ENCODE results near the gene MRPS35.

Gene MRPS35

GRCh38 chr12:27756670-27757195, 46.1 kb downstream of the MRPS35 start:
- ATAC-seq (replicated peaks; ENCODE audit: extremely low read depth, poor library complexity, severe bottlenecking) (no peak), DNase-seq (ENCODE audit: low spot score in 2 of 2) (no peak)
- H3K27ac Mint-ChIP-seq (ENCODE audit: low read depth): no peak overlapping the region
- H3K4me3 Mint-ChIP-seq: no peak overlapping the region
- peaks cover 24% of the 10 kb centered on the region for H3K36me3 Mint-ChIP-seq (ENCODE audit: insufficient read depth)
- no peaks in the 10 kb centered on the region for H3K27me3 Mint-ChIP-seq
- no peaks in the 10 kb centered on the region for H3K9me3 Mint-ChIP-seq
- no peaks in the 10 kb centered on the region for H3K4me1 Mint-ChIP-seq

GRCh38 chr12:27762757-27763156, 52.1 kb downstream of the MRPS35 start:
- Mint-ChIP-seq H3K27me3 (no peaks in the 10 kb centered on the region), H3K4me1 (no peaks in the 10 kb centered on the region), H3K27ac (ENCODE audit: low read depth) (no peak overlapping the region), H3K4me3 (no peak overlapping the region), H3K9me3 (no peaks in the 10 kb centered on the region), H3K36me3 (ENCODE audit: insufficient read depth) (peaks cover 6% of the 10 kb centered on the region)
- no peak for DNase-seq (ENCODE audit: low spot score in 2 of 2)
- ATAC-seq (replicated peaks; ENCODE audit: extremely low read depth, poor library complexity, severe bottlenecking): no peak

DNA sequence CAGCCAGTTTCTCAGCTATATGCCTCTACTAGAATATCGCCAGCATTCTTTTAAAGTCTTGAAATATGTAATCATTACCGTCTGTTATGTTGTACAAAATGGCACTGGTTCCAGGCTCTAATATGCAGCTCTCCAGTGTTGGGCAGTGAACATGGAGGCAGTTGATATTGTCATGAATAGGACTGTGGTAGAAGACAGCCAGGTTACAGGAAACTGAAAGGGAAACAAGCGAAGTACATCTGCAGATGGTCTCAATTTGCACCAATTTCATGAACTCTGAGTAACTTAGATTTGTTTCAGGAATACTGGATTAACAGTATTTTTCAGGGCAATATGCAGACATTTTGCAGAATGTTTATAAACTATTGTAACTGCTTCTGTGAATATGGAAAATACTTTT, 56.0 kb downstream of the MRPS35 start:
- ATAC-seq (replicated peaks; ENCODE audit: extremely low read depth, poor library complexity, severe bottlenecking): no peak
- no peaks in the 10 kb centered on the region for H3K9me3 Mint-ChIP-seq
- no peak for DNase-seq (ENCODE audit: low spot score in 2 of 2)
- H3K27me3 Mint-ChIP-seq: no peaks in the 10 kb centered on the region
- no peak overlapping the region for H3K27ac Mint-ChIP-seq (ENCODE audit: low read depth)
- H3K4me3 Mint-ChIP-seq: no peak overlapping the region
- H3K36me3 Mint-ChIP-seq (ENCODE audit: insufficient read depth): no peaks in the 10 kb centered on the region
- no peaks in the 10 kb centered on the region for H3K4me1 Mint-ChIP-seq

GRCh38 chr12:27769142-27769673, 58.6 kb downstream of the MRPS35 start:
- Mint-ChIP-seq H3K4me3 (no peak overlapping the region), H3K27me3 (no peaks in the 10 kb centered on the region), H3K9me3 (no peaks in the 10 kb centered on the region), H3K36me3 (ENCODE audit: insufficient read depth) (no peaks in the 10 kb centered on the region), H3K27ac (ENCODE audit: low read depth) (no peak overlapping the region), H3K4me1 (peaks cover 6% of the 10 kb centered on the region)
- DNase-seq (ENCODE audit: low spot score in 2 of 2): no peak
- ATAC-seq (replicated peaks; ENCODE audit: extremely low read depth, poor library complexity, severe bottlenecking): no peak

DNA sequence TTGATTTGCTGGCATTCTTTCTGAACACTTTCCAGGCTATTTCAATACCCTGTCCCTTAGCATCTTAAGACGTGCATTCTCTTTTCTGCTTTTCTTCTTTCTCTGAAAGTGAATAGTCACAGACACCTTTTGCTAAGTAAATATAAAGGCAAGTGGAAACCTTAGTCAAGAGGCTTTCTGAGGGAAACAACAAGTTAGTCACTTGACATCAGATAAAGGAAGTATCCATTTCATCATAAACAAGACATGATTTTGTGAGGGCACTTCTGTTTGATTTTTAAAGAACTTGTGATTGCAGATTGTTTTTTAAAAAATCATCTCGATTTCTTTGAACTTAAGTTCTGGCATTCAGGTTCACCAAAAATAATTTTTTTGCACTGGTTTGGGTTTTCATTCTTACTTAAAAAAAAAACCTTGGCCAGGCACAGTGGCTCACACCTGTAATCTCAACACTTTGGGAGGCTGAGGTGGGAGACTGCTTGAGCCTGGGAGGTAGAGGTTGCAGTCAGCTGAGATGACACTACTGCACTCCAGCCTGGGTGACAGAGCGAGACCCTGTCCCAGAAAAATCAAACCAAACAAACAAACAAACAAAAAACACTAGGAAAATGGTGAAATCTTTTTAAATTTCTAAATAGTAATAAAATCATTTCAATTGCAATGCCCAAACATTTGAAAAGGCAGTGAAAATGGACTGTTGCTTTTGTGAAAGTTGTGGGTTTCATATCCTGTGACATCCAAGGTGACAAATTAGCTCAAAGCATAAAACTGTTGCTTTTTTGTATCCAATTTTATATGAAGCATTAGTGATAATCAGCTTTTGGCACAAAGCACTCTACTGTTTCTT, 61.1 kb downstream of the MRPS35 start:
- no peak overlapping the region for H3K27ac Mint-ChIP-seq (ENCODE audit: low read depth)
- DNase-seq (ENCODE audit: low spot score in 2 of 2) (no peak), ATAC-seq (replicated peaks; ENCODE audit: extremely low read depth, poor library complexity, severe bottlenecking) (no peak)
- H3K36me3 Mint-ChIP-seq (ENCODE audit: insufficient read depth): no peaks in the 10 kb centered on the region
- H3K9me3 Mint-ChIP-seq: no peaks in the 10 kb centered on the region
- no peak overlapping the region for H3K4me3 Mint-ChIP-seq
- H3K27me3 Mint-ChIP-seq: no peaks in the 10 kb centered on the region
- peaks cover 6% of the 10 kb centered on the region for H3K4me1 Mint-ChIP-seq

GRCh38 chr12:27772328-27773049, 61.9 kb downstream of the MRPS35 start:
- Mint-ChIP-seq H3K9me3 (no peaks in the 10 kb centered on the region), H3K36me3 (ENCODE audit: insufficient read depth) (no peaks in the 10 kb centered on the region), H3K4me3 (no peak overlapping the region), H3K4me1 (peaks cover 6% of the 10 kb centered on the region), H3K27ac (ENCODE audit: low read depth) (no peak overlapping the region), H3K27me3 (no peaks in the 10 kb centered on the region)
- ATAC-seq (replicated peaks; ENCODE audit: extremely low read depth, poor library complexity, severe bottlenecking) (no peak), DNase-seq (ENCODE audit: low spot score in 2 of 2) (no peak)

GRCh38 chr12:27777141-27777540, 66.5 kb downstream of the MRPS35 start:
- ATAC-seq (replicated peaks; ENCODE audit: extremely low read depth, poor library complexity, severe bottlenecking): no peak
- no peak overlapping the region for H3K27ac Mint-ChIP-seq (ENCODE audit: low read depth)
- H3K36me3 Mint-ChIP-seq (ENCODE audit: insufficient read depth): peaks cover 6% of the 10 kb centered on the region
- H3K9me3 Mint-ChIP-seq: no peaks in the 10 kb centered on the region
- no peak for DNase-seq (ENCODE audit: low spot score in 2 of 2)
- H3K4me1 Mint-ChIP-seq: peaks cover 26% of the 10 kb centered on the region
- H3K4me3 Mint-ChIP-seq: no peak overlapping the region
- no peaks in the 10 kb centered on the region for H3K27me3 Mint-ChIP-seq

DNA sequence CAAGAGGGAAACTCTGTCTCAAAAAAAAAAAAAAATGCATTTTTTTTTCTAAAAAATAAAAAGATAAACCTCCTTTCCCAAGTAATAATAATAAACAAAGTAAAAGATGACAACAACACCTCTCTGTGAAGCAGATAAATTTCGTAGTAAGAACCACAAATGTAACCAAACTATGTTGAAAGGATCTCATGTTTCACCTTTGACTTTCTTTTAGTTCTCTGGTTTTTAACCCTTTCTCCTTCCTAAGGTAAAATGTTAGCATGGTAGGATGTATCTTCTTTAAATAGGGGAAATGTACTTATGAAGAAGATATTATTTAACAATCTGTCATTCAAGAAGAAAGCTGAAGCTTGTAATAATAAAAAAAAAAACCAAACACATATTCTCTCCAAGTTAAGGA, 67.6 kb downstream of the MRPS35 start:
- peaks cover 31% of the 10 kb centered on the region for H3K4me1 Mint-ChIP-seq
- H3K27ac Mint-ChIP-seq (ENCODE audit: low read depth): no peak overlapping the region
- peak overlapping the region; percentile 83 for H3K4me3 Mint-ChIP-seq

GRCh38 chr12:27779416-27779919, 68.8 kb downstream of the MRPS35 start:
- peak overlapping the region; percentile 83 for H3K4me3 Mint-ChIP-seq
- peak; percentile 50 for ATAC-seq (replicated peaks; ENCODE audit: extremely low read depth, poor library complexity, severe bottlenecking)
- peaks cover 33% of the 10 kb centered on the region for H3K4me1 Mint-ChIP-seq
- no peak for DNase-seq (ENCODE audit: low spot score in 2 of 2)
- H3K9me3 Mint-ChIP-seq: no peaks in the 10 kb centered on the region
- H3K36me3 Mint-ChIP-seq (ENCODE audit: insufficient read depth): peaks cover 6% of the 10 kb centered on the region
- H3K27ac Mint-ChIP-seq (ENCODE audit: low read depth): no peak overlapping the region
- no peaks in the 10 kb centered on the region for H3K27me3 Mint-ChIP-seq

More for the DNA sequence above, 67.6 kb downstream of the MRPS35 start:
- no peak for DNase-seq (ENCODE audit: low spot score in 2 of 2)
- Mint-ChIP-seq H3K36me3 (ENCODE audit: insufficient read depth) (peaks cover 6% of the 10 kb centered on the region), H3K9me3 (no peaks in the 10 kb centered on the region), H3K27me3 (no peaks in the 10 kb centered on the region)
- no peak for ATAC-seq (replicated peaks; ENCODE audit: extremely low read depth, poor library complexity, severe bottlenecking)

- peak; percentile 47 to 51 for DNase-seq (ENCODE audit: low spot score in 2 of 2)
- Mint-ChIP-seq H3K36me3 (ENCODE audit: insufficient read depth) (peaks cover 7% of the 10 kb centered on the region), H3K4me3 (peak within 1 kb of the TSS; percentile 83), H3K9me3 (no peaks in the 10 kb centered on the region), H3K27ac (ENCODE audit: low read depth) (peak within 1 kb of the TSS; percentile 25), H3K27me3 (no peaks in the 10 kb centered on the region), H3K4me1 (peaks cover 38% of the 10 kb centered on the region)
- ATAC-seq (replicated peaks; ENCODE audit: extremely low read depth, poor library complexity, severe bottlenecking): peak; percentile 81
Measured at GRCh38 chr12:27779920-27780611, 69.4 kb downstream of the MRPS35 start, which contains the start of the genes KLHL42 and MANSC4. Gene KLHL42, plus strand, starts transcription at chr12:27780233. Its CDS starts 98 bp downstream, at chr12:27780331. Gene MANSC4, minus strand, starts transcription at chr12:27780236. Its CDS starts 8,960 bp downstream, at chr12:27771276.

- ATAC-seq (replicated peaks; ENCODE audit: extremely low read depth, poor library complexity, severe bottlenecking): peak; percentile 38
- Mint-ChIP-seq H3K27ac (ENCODE audit: low read depth) (peak overlapping the region; percentile 25), H3K36me3 (ENCODE audit: insufficient read depth) (peaks cover 7% of the 10 kb centered on the region), H3K4me1 (peaks cover 38% of the 10 kb centered on the region), H3K4me3 (peak overlapping the region; percentile 83), H3K27me3 (no peaks in the 10 kb centered on the region), H3K9me3 (no peaks in the 10 kb centered on the region)
- peak in 1 of 2 donors; percentile 24 for DNase-seq (ENCODE audit: low spot score in 2 of 2)
Measured at GRCh38 chr12:27780612-27781408, 70.2 kb downstream of the MRPS35 start.

Data from central memory CD8-positive, alpha-beta T cell (primary cell).